Thyroid gland (tissue), 4 donors: ENCODE results near the gene NADK. TPM values are rescaled to one million over a fixed set of nuclear protein-coding genes. Genes with fewer than 3 reads are reported as not detected.

Experiments
- DNase-seq, 2 donors: peaks; one replicate each; pipeline ENCODE4 v3.0.0-alpha.2; 2019
- H3K27ac ChIP-seq, 3 donors: fragments of 200-600 bp; sonication (generic); 1 replicate in 2 of 3; 2 replicates in 1 of 3; pipeline ENCODE4 v1.5.1; 2016 to 2019; ENCODE audit warnings: mild to moderate bottlenecking in 1 of 3, moderate library complexity in 1 of 3
- H3K27me3 ChIP-seq: fragments of 200-600 bp; sonication (generic); one replicate; pipeline ENCODE4 v1.5.1; 2019
- H3K36me3 ChIP-seq, 2 donors: fragments of 200-600 bp; sonication (generic); one replicate each; pipeline ENCODE4 v1.5.1; 2016 to 2019
- H3K4me1 ChIP-seq, 2 donors: fragments of 200-600 bp; sonication (generic); one replicate each; pipeline ENCODE4 v1.5.1; 2017 to 2019
- H3K4me3 ChIP-seq, 3 donors: fragments of 200-600 bp; sonication (generic); replicated peaks in 1 of 3; 1 replicate in 2 of 3; 2 replicates in 1 of 3; pipeline ENCODE4 v1.5.1; 2016; ENCODE audit warnings: mild to moderate bottlenecking in 1 of 3
- H3K9me3 ChIP-seq: fragments of 200-600 bp; sonication (generic); one replicate; pipeline ENCODE4 v1.5.1; 2017
- POLR2A ChIP-seq, 2 donors: fragments of 450-650 bp; IDR thresholded peaks; one replicate each; pipeline ENCODE4 v1.6.1; 2017; ENCODE audit warnings: antibody characterized with exemption in 2 of 2, mild to moderate bottlenecking in 2 of 2, moderate library complexity in 1 of 2
- WGBS, 2 donors: methylation state at CpG; one replicate each; pipeline ENCODE4 v1.1.5; 2017; 5-methylcytosine and 5-hydroxymethylcytosine counted together
- intact Hi-C: fragments of 100-400 bp; cut with DNase I; formaldehyde crosslinking; loops from one replicate; pipeline ENCODE4 v1.15.1; 2023
- total RNA-seq, 4 donors: library from RNA; depleted of rRNA; stranded (reverse); fragments of >200 nt; gene quantifications; one replicate each; pipeline ENCODE4 v1.2.3, GENCODE V29; 2016
- TF ChIP-seq, protein P1 (sequence below), 6 experiments: fragments of 200-600 bp in 3 of 6; fragments of 450-650 bp in 3 of 6; sonication (generic) in 3 of 6; IDR thresholded peaks; one replicate each; pipeline ENCODE4 v1.5.1; 2016 to 2019; ENCODE audit warnings: antibody characterized with exemption in 6 of 6, mild to moderate bottlenecking in 2 of 6, inconsistent platforms in 1 of 6, moderate library complexity in 1 of 6

The NADK gene
- total RNA-seq, 4 donors from 2014 or later = 64.8 to 91.4 (median 84.2) TPM

DNA sequence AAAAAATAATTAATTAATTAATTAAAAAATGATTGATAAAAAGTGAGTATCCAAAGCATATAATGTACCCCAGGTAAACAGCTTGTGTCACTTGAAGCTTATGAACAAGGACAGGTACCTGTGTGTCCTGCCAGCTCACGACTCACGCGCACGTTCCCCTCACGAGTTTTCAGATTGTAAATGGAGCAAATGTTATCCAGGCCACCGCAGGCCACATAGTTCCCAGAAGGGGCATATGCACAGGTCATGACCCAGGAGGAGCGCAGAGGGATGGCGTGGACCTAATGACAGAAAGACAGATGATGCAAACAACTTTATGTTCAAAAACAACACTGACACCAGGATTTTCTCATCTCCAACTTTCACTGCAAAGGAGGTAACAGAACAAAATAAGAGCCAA is 26.0 kb upstream of the NADK start:
- Histone ChIP-seq H3K27ac (no peak overlapping the region), H3K4me1 (peaks cover 10 to 12% of the 10 kb centered on the region in 2 donors), H3K36me3 (peaks cover 26 to 35% of the 10 kb centered on the region in 2 donors), H3K9me3 (no peaks in the 10 kb centered on the region), H3K27me3 (no peaks in the 10 kb centered on the region), H3K4me3 (no peak overlapping the region)
- no peak for DNase-seq
- WGBS, 2 donors = 94 to 95% methylated on average over 8 of the region's 8 CpGs
- TF ChIP-seq, protein P1, sequence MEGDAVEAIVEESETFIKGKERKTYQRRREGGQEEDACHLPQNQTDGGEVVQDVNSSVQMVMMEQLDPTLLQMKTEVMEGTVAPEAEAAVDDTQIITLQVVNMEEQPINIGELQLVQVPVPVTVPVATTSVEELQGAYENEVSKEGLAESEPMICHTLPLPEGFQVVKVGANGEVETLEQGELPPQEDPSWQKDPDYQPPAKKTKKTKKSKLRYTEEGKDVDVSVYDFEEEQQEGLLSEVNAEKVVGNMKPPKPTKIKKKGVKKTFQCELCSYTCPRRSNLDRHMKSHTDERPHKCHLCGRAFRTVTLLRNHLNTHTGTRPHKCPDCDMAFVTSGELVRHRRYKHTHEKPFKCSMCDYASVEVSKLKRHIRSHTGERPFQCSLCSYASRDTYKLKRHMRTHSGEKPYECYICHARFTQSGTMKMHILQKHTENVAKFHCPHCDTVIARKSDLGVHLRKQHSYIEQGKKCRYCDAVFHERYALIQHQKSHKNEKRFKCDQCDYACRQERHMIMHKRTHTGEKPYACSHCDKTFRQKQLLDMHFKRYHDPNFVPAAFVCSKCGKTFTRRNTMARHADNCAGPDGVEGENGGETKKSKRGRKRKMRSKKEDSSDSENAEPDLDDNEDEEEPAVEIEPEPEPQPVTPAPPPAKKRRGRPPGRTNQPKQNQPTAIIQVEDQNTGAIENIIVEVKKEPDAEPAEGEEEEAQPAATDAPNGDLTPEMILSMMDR (IDR thresholded peaks at IDR 0.05) = no peak
- TF ChIP-seq POLR2A (IDR thresholded peaks at IDR 0.05) = no peak
- intact Hi-C loops = no loop called here

DNA sequence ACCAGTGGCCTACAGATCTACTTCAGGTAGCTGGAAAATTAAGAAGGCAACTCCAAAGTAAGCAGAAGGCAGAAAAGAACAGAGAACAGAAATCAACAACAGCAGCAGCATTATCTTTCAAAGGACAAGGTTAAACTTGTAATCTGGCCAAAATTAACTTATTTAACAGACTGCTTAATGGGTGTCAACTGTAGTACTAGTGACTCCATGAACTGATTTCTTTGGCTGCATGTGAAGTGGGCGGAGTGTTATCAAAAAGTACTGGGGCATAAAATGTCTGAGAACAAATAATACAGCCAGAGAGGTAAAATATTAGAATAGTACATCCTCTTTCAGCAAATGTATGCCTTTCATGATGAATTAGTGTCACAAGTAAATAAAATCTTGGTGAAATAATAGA is 24.6 kb upstream of the NADK start:
- Histone ChIP-seq H3K27me3 (no peaks in the 10 kb centered on the region), H3K4me3 (no peak overlapping the region), H3K4me1 (peaks cover 10 to 12% of the 10 kb centered on the region in 2 donors), H3K36me3 (peaks cover 31 to 35% of the 10 kb centered on the region in 2 donors), H3K9me3 (no peaks in the 10 kb centered on the region), H3K27ac (no peak overlapping the region)
- TF ChIP-seq, protein P1 (IDR thresholded peaks at IDR 0.05) = no peak
- TF ChIP-seq POLR2A (IDR thresholded peaks at IDR 0.05) = no peak
- WGBS, 2 donors = 94 to 97% methylated on average over 1 of the region's 1 CpG
- DNase-seq = no peak
- intact Hi-C loops = no loop called here

DNA sequence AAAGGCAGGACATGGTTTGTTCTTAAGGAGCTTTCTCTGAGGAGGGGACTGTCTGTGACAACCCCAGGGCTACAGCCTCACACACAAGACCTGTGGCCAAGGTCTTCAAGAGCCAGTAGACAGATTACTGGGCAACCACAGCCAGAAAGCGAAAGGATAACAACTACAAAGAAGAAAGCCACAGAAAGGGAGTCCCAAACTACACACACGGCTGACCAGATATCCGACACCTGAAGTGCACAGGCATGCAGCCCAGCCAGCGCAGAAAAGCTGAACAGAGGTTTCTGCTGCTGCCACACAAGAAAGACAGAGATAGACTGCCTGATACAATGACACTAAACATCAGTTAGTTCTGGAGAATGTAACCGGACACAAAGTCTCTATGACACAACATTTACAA is 21.4 kb upstream of the NADK start:
- 40 to 49% methylated on average over 5 of the region's 5 CpGs for WGBS, 2 donors
- Histone ChIP-seq H3K4me3 (no peak overlapping the region), H3K27ac (no peak overlapping the region), H3K9me3 (no peaks in the 10 kb centered on the region), H3K27me3 (no peaks in the 10 kb centered on the region), H3K4me1 (peaks cover 10 to 12% of the 10 kb centered on the region in 2 donors), H3K36me3 (peaks cover 38 to 43% of the 10 kb centered on the region in 2 donors)
- no peak for TF ChIP-seq POLR2A (IDR thresholded peaks at IDR 0.05)
- TF ChIP-seq, protein P1 (IDR thresholded peaks at IDR 0.05) = no peak
- intact Hi-C loops = no loop called here
- DNase-seq = peak; percentile 56 to 74

DNA sequence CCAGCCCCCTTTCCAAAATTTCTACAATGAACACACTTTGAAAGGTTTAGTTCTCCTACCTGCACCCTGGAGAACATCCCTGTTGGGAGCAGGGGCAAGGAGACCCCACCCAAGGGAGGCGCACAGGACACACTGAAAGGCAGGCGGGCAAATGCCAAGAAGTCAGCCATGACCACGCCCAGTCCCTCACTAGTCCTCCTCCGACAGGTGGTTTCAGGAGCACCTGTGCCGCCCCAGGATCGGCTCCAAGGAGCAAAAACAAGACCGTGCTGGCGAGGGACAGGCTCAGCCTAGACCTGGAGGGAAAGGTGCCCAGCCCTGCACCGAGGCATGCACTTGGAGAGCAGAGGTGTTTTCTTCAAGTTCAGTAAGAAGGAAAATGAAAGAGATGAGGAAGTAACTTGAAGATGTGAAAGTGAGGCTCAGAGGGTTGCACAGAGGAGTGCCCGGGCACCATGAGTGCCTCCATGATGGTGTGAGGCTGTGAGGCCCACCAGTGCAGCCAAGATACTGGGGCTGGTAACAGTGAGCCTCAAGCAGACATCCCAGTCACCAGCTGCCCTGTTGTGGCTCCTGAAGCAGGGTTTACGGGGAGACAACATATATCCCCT is 19.6 kb upstream of the NADK start:
- Histone ChIP-seq H3K27me3 (no peaks in the 10 kb centered on the region), H3K4me1 (peaks cover 10 to 12% of the 10 kb centered on the region in 2 donors), H3K27ac (no peak overlapping the region), H3K9me3 (no peaks in the 10 kb centered on the region), H3K36me3 (peaks cover 29 to 36% of the 10 kb centered on the region in 2 donors), H3K4me3 (no peak overlapping the region)
- intact Hi-C loops = no loop called here
- 89 to 96% methylated on average over 11 of the region's 11 CpGs for WGBS, 2 donors
- no peak for TF ChIP-seq POLR2A (IDR thresholded peaks at IDR 0.05)
- TF ChIP-seq, protein P1 (IDR thresholded peaks at IDR 0.05) = no peak
- DNase-seq = no peak

DNA sequence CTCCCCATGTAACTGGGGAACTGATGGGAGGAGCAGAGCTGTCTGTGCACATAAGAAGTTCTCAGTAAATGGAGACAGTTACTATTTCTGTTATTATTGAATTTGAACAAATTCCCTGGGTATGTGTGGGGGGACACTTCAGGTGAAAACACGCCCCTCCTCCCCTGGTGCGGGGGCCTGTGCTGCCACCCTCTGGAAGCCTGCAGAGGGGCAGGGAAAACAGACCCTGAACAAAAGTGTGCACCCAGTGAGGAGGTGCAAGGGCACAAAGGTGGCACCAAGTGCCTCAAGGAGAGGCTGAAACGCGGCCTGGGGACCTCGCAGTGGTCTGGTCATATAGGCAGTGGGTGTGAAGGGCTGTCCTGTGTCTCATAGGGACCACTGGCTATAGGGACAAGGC is 18.2 kb upstream of the NADK start:
- Histone ChIP-seq H3K27me3 (no peaks in the 10 kb centered on the region), H3K27ac (no peak overlapping the region), H3K4me3 (no peak overlapping the region), H3K9me3 (no peaks in the 10 kb centered on the region), H3K36me3 (peaks cover 22 to 39% of the 10 kb centered on the region in 2 donors), H3K4me1 (peaks cover 10 to 12% of the 10 kb centered on the region in 2 donors)
- intact Hi-C loops = no loop called here
- 81 to 90% methylated on average over 5 of the region's 5 CpGs for WGBS, 2 donors
- no peak for DNase-seq
- TF ChIP-seq, protein P1 (IDR thresholded peaks at IDR 0.05) = peak in 2 of 6 experiments; percentile 12 to 19
- no peak for TF ChIP-seq POLR2A (IDR thresholded peaks at IDR 0.05)
